Cortex of kidney (tissue), 1 donor: ENCODE measurements around the gene KCNS1.
"Not testable (repeated sequence)": the region's sequence is repeated elsewhere in the genome, so short reads cannot be mapped to it uniquely, and the experiment has no call there.

Experiments
- DNase-seq: peaks from one replicate; lab custom pipeline; 2025; lab: John Stamatoyannopoulos, UW

Gene KCNS1

DNA sequence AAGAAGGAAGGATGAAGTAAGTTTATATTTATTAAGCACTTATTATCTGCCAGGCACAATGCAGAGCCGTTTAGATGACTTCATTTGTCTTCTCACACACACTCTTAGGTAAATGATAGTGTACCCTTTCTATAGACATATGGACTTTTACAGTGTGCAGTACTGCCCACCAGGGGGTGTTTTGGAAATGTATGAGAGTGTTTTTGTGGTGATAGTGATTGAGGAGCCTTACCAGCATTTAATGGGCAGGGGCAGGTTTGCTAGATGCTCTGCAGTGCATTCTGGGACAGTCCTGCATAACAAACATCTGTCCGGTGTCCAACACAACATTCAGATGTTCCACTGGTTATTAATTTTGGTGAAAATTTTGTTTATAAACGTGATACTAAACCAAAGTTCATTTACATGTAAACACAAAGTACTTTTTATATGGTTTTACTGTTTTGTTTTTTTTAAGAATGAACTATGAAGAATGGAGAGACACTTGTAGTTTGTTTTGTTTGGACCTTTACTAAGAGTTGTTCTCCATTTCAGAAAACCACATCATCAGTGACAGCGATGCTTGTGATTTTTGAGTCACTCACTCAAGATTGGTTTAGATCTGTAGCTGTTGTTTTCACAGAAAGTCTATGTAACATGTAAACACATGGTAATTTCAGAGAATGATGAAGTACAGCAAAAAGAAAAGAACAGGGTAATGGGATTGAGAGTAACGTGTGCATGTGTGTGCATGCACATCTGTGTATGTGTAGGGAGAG lies 19.9 kb downstream of the KCNS1 start:
- DNase-seq, result no peak

DNA sequence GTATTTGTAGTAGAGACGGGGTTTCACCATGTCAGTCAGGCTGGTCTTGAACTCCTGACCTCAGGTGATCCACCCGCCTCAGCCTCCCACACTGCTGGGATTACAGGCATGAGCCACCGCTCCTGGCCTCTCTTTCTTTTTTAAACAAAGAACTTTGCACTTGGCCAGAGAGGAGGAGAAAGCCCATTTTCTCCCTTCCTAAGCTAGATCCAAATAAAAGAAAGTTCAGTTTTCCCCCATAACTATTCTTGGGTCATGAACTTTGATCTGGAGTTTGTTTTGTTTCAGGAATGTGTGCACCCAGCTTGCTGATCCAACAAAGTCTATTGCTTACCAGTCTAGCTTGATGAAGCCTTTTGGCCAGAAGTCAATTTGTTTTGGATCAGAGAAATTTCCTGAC lies 23.4 kb downstream of the KCNS1 start:
- no peak for DNase-seq

GRCh38 chr20:45073221-45073620 lies 27.7 kb downstream of the KCNS1 start:
- DNase-seq, result no peak

- no peak for DNase-seq
These were observed 28.9 kb downstream of the KCNS1 start for GRCh38 chr20:45072066-45072465.

GRCh38 chr20:45070932-45071632 lies 29.8 kb downstream of the KCNS1 start:
- no peak for DNase-seq

- DNase-seq, result no peak
These were observed 31.7 kb downstream of the KCNS1 start for GRCh38 chr20:45069261-45069660.

- DNase-seq, result no peak
These were observed 33.4 kb downstream of the KCNS1 start for GRCh38 chr20:45067558-45067957.

DNA sequence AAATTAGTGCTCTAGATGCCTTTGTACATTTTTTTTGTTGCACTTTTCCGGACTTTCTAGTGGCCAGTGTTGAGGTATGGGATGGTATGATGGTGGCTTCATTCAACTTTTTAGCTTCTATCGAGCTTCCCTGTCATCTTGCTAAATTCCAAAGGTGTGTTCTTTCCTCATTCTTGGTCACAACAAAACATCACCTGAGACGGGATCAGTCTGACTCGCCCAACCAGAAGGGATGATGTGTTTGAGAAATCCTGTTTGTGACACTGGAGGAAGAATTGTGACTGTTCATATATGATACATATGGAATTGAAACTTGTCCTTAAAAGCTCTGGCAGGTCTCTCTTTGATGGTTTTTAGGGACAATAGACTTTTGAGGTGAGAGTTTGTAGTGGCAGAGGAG lies 33.8 kb downstream of the KCNS1 start:
- no peak for DNase-seq

- DNase-seq, result no peak
These were observed 34.6 kb downstream of the KCNS1 start for GRCh38 chr20:45066372-45066771.

DNA sequence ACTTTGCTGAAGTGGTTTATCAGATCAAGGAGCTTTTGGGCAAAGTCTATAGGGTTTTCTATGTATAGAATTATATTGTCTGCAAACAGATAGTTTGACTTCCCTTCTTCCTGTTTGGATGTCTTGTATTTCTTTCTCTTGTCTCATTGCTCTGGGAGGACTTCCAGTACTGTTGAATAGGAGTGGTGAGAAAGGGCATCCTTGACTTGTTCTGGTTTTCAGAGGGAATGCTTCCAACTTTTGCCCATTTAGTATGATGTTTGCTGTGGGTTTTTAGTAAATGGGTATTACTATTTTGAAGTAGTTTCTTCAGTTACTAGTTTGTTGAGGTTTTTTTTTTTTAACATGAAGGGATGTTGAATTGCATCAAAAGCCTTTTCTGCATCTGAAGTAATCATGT lies 36.1 kb downstream of the KCNS1 start:
- DNase-seq, result no peak

DNA sequence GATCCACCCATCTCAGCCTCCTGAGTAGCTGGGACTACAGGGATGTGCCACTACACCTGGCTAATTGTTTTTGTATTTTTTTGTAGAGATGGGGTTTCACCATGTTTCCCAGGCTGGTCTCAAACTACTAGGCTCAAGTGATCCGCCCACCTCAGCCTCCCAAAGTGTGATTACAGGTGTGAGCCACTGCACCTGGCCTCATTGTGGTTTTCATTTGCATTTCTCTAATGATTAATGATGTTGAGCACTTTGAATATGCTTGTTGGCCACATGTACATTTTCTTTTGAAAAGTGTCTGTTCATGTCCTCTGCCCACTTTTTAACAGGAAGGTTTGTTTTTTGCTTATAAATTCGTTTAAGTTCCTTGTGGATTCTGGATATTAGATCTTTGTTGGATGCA lies 37.8 kb downstream of the KCNS1 start:
- not testable (repeated sequence) for DNase-seq

DNA sequence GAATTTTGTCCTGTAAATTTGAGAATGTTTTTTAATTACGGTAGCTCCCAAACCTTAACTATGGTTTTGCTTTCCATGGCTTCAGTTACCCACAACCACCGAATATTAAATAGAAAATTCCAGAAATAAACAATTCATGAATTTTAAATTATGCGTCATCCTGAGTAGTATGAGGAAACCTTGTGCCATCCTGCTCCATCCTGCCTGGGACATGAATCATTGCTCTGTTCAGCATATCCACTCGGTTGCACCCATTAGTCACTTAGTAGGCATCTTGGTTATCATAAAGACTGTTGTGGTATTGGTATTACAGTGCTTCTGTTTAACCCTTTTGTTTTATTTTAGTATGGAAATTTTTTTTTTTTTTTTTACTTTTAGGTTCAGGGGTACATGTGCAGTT lies 39.7 kb downstream of the KCNS1 start:
- DNase-seq, result no peak

- DNase-seq, result no peak
These were observed 40.6 kb downstream of the KCNS1 start for GRCh38 chr20:45060294-45060693.

DNA sequence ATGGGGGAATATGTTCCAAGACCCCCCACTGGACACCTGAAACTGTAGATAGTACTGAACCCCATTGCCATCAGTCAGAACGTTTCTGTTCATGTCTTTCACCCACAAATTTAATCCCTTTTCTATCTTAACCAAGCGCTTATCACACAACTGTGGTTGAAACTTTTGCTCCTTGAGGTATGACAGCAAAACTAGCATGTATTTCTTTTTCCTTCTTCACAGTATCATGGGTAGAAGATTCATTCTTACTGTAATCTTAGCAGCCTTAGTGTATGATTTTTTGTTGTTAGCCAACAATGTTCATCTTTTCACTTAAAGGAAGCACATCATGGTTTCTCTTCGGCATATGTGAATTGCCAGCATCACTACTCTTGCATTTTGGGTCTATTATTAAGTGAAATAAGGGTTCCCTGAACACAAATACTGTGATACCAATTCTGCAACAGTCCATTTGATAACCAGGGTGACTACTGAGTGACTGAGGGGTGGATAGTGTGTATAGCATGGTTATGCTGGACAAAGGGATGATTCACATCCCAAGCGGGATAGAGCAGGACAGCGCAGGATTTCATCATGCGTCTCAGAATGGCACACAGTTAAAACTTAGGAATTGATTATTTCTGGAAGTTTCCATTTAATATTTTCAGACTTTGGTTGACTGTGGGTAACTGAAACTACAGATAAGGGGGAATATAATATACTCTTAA lies 41.8 kb downstream of the KCNS1 start:
- no peak for DNase-seq

DNA sequence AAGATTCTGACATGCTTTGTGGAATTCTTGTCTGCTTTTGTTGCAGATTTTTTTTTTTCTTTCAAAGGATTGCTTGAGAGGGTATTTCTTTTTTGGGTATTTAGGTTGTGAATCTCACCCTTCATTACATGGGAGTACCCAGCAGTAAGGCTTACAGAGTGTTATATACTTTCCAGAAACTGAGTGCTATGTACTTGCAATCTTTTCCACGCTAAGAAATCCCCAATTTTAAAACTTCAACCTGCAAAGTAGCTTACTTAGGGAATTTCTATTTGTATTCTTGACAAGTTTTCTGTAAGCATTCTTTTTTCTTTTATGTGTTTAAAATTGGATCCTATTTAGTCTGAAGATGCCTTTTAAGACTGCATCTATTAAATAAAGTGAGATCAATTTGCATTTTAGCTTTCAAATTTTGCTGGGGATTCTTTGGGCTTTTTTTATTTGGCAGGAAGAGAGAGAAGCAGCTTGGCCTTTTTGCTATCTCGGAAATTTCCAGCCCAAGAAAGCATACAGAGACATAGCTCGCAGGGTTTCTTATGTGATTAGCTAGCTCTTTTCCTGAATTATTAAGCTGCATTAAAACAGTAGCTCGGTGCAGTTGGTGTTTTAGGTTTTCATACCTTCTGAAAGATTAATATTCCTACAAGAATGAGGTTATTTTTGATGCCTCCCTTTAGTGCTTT lies 42.6 kb downstream of the KCNS1 start:
- DNase-seq, result no peak

- DNase-seq, result no peak
These were observed 44.3 kb downstream of the KCNS1 start for GRCh38 chr20:45056473-45057173.

DNA sequence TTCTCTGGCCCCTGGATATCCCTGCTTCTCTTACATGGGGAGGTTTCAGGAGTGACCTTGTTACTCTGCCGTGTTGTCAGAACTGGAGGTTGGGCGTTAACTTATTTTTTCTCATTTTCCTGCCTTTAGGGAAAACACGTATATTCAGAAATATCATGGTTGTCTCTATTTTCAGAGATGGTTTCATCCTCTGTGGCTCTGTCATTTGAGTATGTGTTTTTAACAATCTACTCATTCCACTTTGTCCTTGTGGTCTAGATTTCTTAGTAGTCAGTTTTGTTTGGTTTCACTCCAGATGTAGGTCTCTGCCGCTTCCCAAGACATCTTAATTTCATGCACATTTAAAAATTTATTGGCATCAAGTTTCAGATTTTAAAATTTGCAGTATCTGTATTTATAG lies 45.9 kb downstream of the KCNS1 start:
- no peak for DNase-seq

DNA sequence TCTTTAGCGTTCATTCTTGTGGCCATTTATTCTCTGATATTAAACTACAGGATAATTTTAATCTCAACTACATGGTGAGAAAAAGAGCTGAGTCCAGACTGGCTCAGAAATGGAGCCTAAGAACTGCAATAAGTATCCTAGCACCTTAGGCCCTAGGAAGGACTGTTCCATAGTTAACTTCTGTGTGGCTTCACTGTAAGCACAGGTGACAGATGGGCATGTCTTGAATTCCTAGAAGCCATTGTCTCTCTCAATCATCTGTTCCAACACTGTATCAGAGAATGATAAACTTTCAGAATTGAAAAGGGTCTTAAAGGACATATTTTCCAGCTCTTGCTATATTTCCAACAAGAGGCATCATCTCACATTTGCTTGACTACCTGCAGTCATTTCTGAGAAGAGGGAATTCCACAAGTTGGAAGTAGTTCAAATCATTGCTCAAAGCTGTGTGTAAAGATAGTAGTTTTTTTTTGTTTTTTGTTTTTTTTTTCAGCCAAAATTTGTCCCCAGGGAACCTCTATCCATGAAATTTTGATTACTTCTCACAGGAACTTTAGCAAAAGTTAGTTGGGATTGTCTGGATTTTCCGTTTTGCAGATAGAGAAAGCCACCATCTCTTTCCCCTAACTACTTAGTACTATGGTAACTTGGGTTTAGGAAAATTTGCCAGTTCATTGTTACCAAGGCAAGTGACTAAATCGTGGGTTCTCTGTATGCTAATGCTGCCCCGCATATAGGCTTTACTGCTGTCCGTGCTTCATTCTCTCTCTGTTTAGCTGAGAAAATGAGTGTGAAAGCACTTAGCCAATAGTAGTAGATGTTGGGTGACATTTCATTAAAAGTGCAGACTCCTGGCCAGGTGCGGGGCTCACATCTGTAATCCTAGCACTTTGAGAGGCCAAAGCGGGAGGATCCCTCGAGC lies 47.2 kb downstream of the KCNS1 start:
- no peak for DNase-seq

- no peak for DNase-seq
These were observed 48.1 kb downstream of the KCNS1 start for GRCh38 chr20:45052698-45053429.
